ENCODE results near the gene CPE.
A peak's percentile ranks its signal among the peaks of the same experiment; 100 is the strongest.
"Not testable (repeated sequence)": the region's sequence is repeated elsewhere in the genome, so short reads cannot be mapped to it uniquely, and the experiment has no call there.

Gene CPE

GRCh38 chr4:165410214-165410613 is 31.4 kb downstream of the CPE start:
- no peak for DNase-seq

- no peak for DNase-seq
These were observed 37.1 kb downstream of the CPE start for GRCh38 chr4:165415910-165416309.

GRCh38 chr4:165418073-165418472 is 39.3 kb downstream of the CPE start:
- DNase-seq, result no peak

DNA sequence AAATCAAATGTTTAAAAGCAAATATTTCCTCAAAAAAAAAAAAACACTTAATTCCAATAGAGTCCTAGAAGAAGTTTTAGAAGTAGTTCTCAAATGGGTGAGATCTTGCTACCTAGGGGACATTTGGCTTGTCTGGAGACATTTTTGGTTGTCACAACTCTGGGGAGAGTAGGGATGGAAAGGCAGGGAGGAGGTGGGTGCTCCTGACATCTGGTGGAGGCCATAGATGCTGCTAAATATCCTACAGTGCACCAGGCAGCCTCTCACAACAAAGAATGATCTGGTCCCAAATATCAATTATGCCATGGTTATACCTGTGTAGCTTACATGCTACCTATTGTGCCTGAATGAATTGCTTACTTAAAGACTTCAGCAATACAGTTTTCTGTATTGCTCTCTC is 46.8 kb downstream of the CPE start:
- no peak for DNase-seq

DNA sequence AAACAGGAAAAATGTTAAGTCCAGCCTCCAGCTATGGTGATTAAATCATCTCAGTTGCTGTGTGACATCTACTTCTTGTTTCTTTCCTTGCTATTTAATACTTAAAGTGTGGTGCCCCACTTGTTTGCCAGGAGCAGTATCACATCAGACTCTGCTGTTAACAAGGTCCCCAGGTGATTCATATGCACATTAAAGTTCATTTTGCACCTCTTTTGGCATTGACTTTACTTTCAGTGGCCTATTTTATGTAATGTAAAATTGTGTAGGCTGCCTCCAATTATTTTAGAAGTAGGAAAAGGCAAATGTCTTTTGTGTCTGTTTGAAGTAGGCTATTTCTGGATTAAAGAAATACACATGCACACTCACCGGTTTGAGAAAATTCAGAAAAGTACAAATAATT is 47.5 kb downstream of the CPE start:
- DNase-seq, result no peak

DNA sequence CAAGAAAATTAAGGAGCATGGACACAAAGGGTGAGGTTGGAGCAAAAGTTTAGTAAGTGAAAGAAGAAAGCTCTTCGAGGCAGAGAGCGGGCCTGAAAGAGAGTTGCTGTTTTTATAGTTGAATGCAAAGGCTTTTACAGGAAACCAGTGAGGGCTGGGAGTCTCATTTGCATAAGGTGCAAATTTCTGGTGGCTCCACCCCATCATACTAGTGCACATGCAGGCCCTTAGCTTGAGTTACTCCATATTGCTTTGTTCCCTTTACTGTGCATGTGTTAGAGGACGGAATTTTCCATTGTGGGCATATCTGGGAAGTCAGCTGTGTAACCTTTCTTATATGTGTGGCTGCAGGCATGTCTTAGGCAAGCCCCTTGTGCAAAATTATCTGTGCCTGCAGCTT is 48.0 kb downstream of the CPE start:
- DNase-seq, result no peak

- DNase-seq, result no peak
These were observed 50.1 kb downstream of the CPE start for GRCh38 chr4:165428957-165429356.

DNA sequence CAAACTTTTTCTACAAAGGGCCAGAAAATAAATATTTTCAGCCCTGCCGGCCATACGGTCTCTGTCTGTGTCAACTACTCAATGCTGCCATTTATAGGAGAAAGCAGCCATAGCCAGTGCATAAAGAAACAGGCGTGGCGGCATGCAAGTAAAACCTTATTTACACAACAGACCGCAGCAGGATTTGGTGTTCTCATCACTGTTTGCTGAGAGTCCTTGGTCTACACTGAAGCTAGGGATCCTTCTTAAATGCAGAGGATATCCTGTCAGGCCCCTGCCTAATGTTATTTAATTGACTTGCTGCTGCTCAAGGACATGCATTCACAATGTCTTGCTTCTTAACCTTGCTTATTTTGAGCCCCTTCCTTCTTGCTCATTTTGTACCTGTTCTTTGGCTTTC is 54.7 kb downstream of the CPE start:
- no peak for DNase-seq

GRCh38 chr4:165437691-165438090 is 58.9 kb downstream of the CPE start:
- DNase-seq, result no peak

GRCh38 chr4:165439344-165439743 is 60.5 kb downstream of the CPE start:
- DNase-seq, result no peak

- DNase-seq, result no peak
These were observed 61.2 kb downstream of the CPE start for GRCh38 chr4:165439981-165440380.

DNA sequence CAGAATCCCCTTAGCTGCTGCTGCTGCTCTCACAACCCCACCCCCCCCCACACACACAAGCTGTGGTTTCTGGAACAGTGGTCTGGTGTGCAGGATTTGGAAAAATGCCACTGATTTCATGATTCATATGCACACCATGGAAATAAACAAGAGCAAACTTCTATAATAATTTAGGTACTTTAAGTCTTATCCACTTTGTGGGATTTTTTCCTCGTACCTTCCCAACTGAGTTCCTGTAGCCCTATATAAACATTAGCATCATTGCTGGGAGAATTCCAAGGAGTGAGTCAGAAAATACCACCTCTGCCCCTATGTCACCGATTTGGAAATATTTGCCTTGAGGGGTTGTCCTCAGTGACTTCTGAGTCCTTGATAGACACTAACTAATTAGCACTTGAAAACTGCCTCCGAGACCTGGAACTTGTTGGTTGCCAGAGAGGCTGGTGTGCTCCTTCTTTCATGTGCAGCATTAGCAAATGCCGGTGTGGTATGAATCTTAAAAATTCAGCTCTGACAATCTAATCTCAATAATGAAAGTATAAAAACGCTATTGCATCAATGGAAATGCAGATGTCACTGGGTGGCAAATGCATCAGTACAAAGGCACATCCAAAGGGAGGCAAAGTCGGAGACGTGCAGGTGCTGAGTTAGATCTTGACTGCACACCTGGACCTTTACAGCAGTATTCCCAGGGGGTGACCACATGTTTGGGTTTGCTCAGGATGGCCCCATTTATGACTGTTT is 61.8 kb downstream of the CPE start:
- peak; percentile 79 for DNase-seq

DNA sequence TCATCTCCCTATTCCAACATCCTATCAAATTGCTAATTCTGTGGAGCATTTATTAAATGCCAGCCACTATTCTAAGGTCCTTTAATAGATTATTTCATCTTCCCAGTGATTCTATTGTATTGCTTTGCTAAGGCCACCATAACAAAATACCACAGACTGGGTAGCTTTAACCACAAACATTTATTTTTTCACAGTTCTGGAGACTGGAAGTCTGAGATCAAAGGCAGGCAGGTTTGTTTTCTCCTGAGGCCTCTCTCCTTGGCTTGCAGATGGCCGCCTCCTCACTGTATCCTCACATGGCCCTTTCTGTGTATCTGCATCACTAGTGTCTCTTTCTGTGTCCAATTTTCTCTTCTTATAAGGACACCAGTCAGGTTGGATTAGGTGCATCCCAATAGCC is 64.5 kb downstream of the CPE start:
- no peak for DNase-seq

DNA sequence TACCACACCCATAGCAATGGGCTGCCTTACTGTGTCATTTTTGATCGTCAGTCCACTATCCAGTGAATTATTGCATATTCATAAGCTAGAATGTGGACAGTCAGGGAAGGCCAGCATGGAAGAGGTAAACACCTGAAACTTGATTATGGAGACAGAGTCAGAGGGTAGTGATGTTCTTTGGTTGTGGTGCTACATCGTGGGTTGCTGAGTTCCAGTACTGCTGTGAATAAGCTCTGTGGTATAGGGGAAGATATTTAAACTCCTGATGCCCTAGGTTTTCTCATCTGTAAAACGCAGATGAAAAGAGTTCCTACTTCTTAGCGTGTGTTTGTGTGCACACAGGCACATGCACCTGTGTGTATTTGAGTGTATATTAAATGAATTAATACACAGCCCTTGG is 69.9 kb downstream of the CPE start:
- DNase-seq, result no peak

DNA sequence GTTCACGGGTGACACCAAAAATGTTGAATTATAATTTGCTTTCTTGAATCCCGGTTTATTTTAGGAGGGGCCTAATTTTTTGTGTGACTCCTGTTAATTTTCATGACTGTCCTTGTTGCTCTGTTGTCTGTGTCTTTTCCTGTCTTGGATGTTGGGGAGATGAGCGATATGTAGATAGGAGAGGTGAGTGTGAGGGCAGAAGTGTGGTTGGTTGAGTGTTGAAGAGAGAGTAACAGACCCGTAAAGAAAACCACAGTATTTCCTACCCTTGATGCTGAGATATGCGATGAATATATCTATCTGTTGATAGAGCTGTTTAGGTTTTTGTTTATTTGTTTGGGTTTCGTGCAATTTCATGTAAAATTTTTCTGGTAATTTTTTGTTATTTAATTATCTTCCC is 70.5 kb downstream of the CPE start:
- no peak for DNase-seq

- no peak for DNase-seq
These were observed 72.1 kb downstream of the CPE start for GRCh38 chr4:165450871-165451270.

DNA sequence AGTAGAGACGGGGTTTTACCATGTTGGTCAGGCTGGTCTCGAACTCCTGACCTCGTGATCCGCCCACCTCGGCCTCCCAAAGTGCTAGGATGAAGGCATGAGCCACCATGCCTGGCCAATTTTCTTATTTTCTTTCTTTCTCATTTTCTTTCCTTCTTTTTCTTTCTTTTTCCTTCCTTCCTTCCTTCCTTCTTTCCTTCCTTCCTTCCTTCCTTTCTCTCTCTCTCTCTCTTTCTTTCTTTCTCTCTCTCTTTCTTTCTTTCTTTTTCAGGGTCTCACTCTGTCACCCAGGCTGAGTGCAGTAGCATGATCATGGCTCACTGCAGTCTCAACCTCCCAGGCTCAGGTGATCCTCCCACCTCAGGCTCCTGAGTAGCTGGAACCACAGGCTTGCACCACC is 74.3 kb downstream of the CPE start:
- not testable (repeated sequence) for DNase-seq

DNA sequence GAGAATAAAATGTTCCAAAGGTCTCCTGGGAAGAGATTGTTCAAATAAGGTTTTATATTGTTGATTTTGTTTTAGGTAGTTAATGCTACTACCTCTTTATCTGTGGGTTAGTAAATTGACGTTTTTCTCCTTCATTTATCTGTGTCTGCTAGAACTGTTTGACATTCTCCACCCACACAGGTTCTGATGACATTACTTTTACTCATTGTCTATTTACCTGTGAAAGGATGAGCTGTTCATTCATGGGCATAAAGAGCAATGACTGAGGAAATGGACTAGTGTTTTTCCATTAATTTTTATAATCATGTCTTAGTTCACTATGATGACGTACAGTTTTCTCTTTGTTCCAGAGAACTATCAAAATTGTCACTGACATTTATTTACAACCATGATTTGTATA is 75.6 kb downstream of the CPE start:
- DNase-seq, result no peak

GRCh38 chr4:165457793-165458192 is 79.0 kb downstream of the CPE start:
- no peak for DNase-seq

GRCh38 chr4:165458471-165458870 is 79.7 kb downstream of the CPE start:
- DNase-seq, result no peak

GRCh38 chr4:165461159-165461821 is 82.5 kb downstream of the CPE start:
- DNase-seq, result peak; percentile 96

DNA sequence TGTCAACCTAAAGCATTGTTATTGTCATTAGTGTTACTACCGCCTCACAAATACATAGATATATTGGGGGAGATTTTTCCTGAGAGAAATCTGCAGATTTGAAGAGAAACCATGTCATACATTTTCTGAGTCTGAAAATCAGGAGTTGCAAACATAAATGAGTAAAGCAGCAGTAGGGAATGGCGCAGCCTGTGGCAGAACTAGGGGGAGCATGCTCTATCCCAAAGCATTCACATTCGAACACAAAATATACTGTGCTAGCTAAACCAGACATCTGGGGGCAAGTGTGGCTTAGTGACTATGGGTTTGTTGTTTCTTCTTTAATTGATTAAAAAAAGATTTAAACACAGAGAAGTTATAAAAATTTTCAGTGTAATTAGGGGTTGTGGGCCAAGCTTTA is 83.2 kb downstream of the CPE start:
- DNase-seq, result no peak

GRCh38 chr4:165464376-165464775 is 85.6 kb downstream of the CPE start:
- DNase-seq, result no peak

- peak; percentile 40 for DNase-seq
These were observed 86.1 kb downstream of the CPE start for GRCh38 chr4:165464813-165465381.

Data from fibroblast of skin of back (primary cell).